ENCODE data around the gene ZNF354B.
A peak's percentile ranks its signal among the peaks of the same experiment; 100 is the strongest.
"Not testable (repeated sequence)": the region's sequence is repeated elsewhere in the genome, so short reads cannot be mapped to it uniquely, and the experiment has no call there.

ZNF354B gene

GRCh38 chr5:178854284-178854683 lies 5.5 kb upstream of the ZNF354B start:
- no peak overlapping the region for H3K4me3 Mint-ChIP-seq
- no peak overlapping the region for H3K27ac Mint-ChIP-seq
- DNase-seq: no peak
- H3K4me1 Mint-ChIP-seq (ENCODE audit: low read depth): peaks cover 5% of the 10 kb centered on the region
- H3K36me3 Mint-ChIP-seq (ENCODE audit: low read depth): no peaks in the 10 kb centered on the region
- H3K27me3 Mint-ChIP-seq: peaks cover 29% of the 10 kb centered on the region
- no peaks in the 10 kb centered on the region for H3K9me3 Mint-ChIP-seq

- H3K9me3 Mint-ChIP-seq, H3K27me3 Mint-ChIP-seq, H3K27ac Mint-ChIP-seq, H3K4me3 Mint-ChIP-seq, DNase-seq: not testable (repeated sequence)
- H3K36me3 Mint-ChIP-seq (ENCODE audit: low read depth): peaks cover 47% of the 10 kb centered on the region
- peaks cover 30% of the 10 kb centered on the region for H3K4me1 Mint-ChIP-seq (ENCODE audit: low read depth)
Measured at GRCh38 chr5:178860615-178861014, 862 bp downstream of the ZNF354B start.

GRCh38 chr5:178861627-178862026 lies 1.9 kb downstream of the ZNF354B start:
- Mint-ChIP-seq H3K9me3 (peaks cover 2% of the 10 kb centered on the region), H3K27me3 (no peaks in the 10 kb centered on the region), H3K36me3 (ENCODE audit: low read depth) (peaks cover 57% of the 10 kb centered on the region), H3K4me1 (ENCODE audit: low read depth) (peaks cover 30% of the 10 kb centered on the region), H3K27ac (peak overlapping the region; percentile 63), H3K4me3 (peak overlapping the region; percentile 72)
- no peak for DNase-seq

DNA sequence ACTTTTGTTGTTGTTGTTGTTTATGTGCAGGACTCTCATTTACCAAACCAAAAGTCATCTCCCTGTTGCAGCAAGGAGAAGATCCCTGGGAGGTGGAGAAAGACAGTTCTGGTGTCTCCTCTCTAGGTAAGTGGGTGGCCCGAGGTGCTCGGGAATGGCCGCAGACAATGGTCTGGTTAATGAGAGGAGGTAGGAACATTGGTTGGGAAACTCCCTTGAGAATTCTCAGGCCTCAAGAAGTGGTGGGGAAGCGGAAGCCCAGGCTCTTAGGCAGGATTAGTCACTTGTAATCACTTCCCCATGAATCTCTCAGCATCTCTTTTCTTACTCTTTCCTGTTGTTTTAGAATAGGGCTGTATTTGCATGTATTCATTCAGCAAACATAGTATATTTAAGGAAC lies 7.2 kb downstream of the ZNF354B start:
- peaks cover 20% of the 10 kb centered on the region for H3K4me1 Mint-ChIP-seq (ENCODE audit: low read depth)
- no peak overlapping the region for H3K4me3 Mint-ChIP-seq
- H3K9me3 Mint-ChIP-seq: peaks cover 36% of the 10 kb centered on the region
- no peak overlapping the region for H3K27ac Mint-ChIP-seq
- H3K36me3 Mint-ChIP-seq (ENCODE audit: low read depth): peaks cover 98% of the 10 kb centered on the region
- H3K27me3 Mint-ChIP-seq: no peaks in the 10 kb centered on the region
- DNase-seq: no peak

DNA sequence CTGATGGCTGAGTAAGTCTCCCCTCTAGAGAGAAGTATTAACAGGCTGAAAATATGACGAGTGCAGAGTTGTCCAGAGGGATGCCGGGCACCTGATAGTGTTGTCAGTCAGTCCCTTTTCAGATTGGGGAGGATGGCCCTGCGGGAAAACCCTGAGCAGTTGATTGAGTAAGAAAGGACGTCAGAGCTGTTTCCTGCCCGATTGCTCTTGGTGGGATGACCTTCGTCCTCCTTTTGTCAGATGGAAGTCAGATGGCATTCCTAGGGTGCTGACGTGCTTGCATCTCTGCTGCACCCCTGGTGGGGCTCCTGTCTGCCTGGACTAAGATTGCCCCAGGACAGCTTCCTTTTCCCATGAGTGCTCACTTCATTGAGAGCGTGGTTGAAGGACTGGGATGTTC lies 9.8 kb downstream of the ZNF354B start:
- no peak overlapping the region for H3K4me3 Mint-ChIP-seq
- H3K36me3 Mint-ChIP-seq (ENCODE audit: low read depth): peaks cover 100% of the 10 kb centered on the region
- H3K27me3 Mint-ChIP-seq: no peaks in the 10 kb centered on the region
- no peak for DNase-seq
- peaks cover 18% of the 10 kb centered on the region for H3K4me1 Mint-ChIP-seq (ENCODE audit: low read depth)
- no peak overlapping the region for H3K27ac Mint-ChIP-seq
- peaks cover 57% of the 10 kb centered on the region for H3K9me3 Mint-ChIP-seq

GRCh38 chr5:178870411-178870810 lies 10.7 kb downstream of the ZNF354B start:
- peaks cover 19% of the 10 kb centered on the region for H3K4me1 Mint-ChIP-seq (ENCODE audit: low read depth)
- no peak overlapping the region for H3K4me3 Mint-ChIP-seq
- no peaks in the 10 kb centered on the region for H3K27me3 Mint-ChIP-seq
- H3K36me3 Mint-ChIP-seq (ENCODE audit: low read depth): peaks cover 100% of the 10 kb centered on the region
- DNase-seq: no peak
- no peak overlapping the region for H3K27ac Mint-ChIP-seq
- H3K9me3 Mint-ChIP-seq: peaks cover 66% of the 10 kb centered on the region

GRCh38 chr5:178872302-178872701 lies 12.5 kb downstream of the ZNF354B start:
- H3K9me3 Mint-ChIP-seq: peaks cover 76% of the 10 kb centered on the region
- no peak overlapping the region for H3K27ac Mint-ChIP-seq
- DNase-seq: no peak
- no peaks in the 10 kb centered on the region for H3K27me3 Mint-ChIP-seq
- H3K4me3 Mint-ChIP-seq: no peak overlapping the region
- H3K4me1 Mint-ChIP-seq (ENCODE audit: low read depth): peaks cover 19% of the 10 kb centered on the region
- H3K36me3 Mint-ChIP-seq (ENCODE audit: low read depth): peaks cover 100% of the 10 kb centered on the region

GRCh38 chr5:178883115-178883694 lies 23.5 kb downstream of the ZNF354B start:
- not testable (repeated sequence) for H3K4me3 Mint-ChIP-seq; H3K27ac Mint-ChIP-seq; H3K27me3 Mint-ChIP-seq; H3K4me1 Mint-ChIP-seq (ENCODE audit: low read depth); DNase-seq
- peaks cover 98% of the 10 kb centered on the region for H3K36me3 Mint-ChIP-seq (ENCODE audit: low read depth)
- peaks cover 57% of the 10 kb centered on the region for H3K9me3 Mint-ChIP-seq

- Mint-ChIP-seq H3K27me3 (no peaks in the 10 kb centered on the region), H3K36me3 (ENCODE audit: low read depth) (peaks cover 98% of the 10 kb centered on the region), H3K4me1 (ENCODE audit: low read depth) (no peaks in the 10 kb centered on the region), H3K4me3 (no peak overlapping the region), H3K9me3 (peaks cover 59% of the 10 kb centered on the region), H3K27ac (no peak overlapping the region)
- no peak for DNase-seq
Measured at GRCh38 chr5:178883815-178884430, 24.2 kb downstream of the ZNF354B start.

DNA sequence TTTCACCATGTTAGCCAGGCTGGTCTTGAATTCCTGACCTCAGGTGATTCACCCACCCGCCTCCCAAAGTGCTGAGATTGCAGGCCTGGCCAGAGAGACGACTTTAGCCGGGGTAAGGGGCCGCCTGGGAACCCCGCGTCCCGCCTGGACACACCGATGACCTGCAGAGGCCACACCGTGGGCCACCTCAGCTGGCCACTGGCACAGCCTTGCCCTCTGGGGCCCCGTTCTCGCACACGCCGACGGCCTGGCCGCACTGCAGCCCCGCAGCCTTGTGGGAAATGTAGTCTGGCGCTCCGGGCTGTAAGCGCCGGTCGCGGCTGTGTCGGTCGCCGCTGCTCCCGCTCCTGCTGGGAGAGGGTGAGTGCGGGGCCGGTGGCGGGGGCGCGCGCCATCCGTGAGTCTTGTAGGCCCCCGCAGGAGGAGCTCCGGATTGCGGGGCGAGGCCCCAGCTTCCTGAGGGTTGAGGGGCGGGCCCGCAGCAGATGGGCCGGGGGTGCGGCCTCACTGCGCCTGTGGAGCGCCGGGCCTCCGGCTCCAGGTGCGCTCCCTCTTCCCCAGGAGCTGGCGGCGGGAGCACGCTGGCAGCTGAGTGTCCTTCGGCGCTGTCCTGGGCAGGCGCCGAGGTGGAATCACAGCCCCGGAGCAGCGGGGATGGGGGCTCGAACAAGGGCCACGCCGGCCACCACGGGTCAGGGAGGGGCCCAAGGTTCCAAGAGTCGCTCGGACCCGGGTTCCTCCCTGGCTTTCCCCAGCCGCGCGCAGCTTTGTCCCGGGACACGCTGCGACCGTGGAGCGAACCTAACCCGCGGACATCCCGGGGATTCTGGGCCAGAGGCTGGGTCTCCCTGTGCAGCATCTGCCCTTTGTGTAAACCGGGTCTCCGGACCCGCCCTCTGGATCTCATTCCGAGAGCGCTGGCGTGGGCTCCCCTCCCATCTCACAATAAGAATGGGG lies 36.1 kb downstream of the ZNF354B start, which contains the start of gene ZFP2:
Gene ZFP2, plus strand, starts transcription at position 299 of the 957 bp plus-strand sequence. CDS start 35,401 bp downstream, outside the sequence.
- Mint-ChIP-seq H3K4me1 (ENCODE audit: low read depth) (peaks cover 4% of the 10 kb centered on the region), H3K9me3 (peaks cover 38% of the 10 kb centered on the region), H3K36me3 (ENCODE audit: low read depth) (peaks cover 42% of the 10 kb centered on the region), H3K4me3 (peak within 1 kb of the TSS; percentile 65), H3K27me3 (peaks cover 5% of the 10 kb centered on the region), H3K27ac (no peak within 1 kb of the TSS)
- peak; percentile 61 for DNase-seq

GRCh38 chr5:178899289-178899688 lies 39.5 kb downstream of the ZNF354B start:
- Mint-ChIP-seq H3K4me1 (ENCODE audit: low read depth) (peaks cover 4% of the 10 kb centered on the region), H3K4me3 (no peak overlapping the region), H3K27ac (no peak overlapping the region), H3K9me3 (peaks cover 53% of the 10 kb centered on the region), H3K27me3 (peaks cover 5% of the 10 kb centered on the region), H3K36me3 (ENCODE audit: low read depth) (peaks cover 44% of the 10 kb centered on the region)
- no peak for DNase-seq

GRCh38 chr5:178902849-178903248 lies 43.1 kb downstream of the ZNF354B start:
- Mint-ChIP-seq H3K36me3 (ENCODE audit: low read depth) (peaks cover 54% of the 10 kb centered on the region), H3K9me3 (peaks cover 44% of the 10 kb centered on the region), H3K4me3 (no peak overlapping the region), H3K27me3 (no peaks in the 10 kb centered on the region), H3K27ac (no peak overlapping the region), H3K4me1 (ENCODE audit: low read depth) (no peaks in the 10 kb centered on the region)
- DNase-seq: no peak

DNA sequence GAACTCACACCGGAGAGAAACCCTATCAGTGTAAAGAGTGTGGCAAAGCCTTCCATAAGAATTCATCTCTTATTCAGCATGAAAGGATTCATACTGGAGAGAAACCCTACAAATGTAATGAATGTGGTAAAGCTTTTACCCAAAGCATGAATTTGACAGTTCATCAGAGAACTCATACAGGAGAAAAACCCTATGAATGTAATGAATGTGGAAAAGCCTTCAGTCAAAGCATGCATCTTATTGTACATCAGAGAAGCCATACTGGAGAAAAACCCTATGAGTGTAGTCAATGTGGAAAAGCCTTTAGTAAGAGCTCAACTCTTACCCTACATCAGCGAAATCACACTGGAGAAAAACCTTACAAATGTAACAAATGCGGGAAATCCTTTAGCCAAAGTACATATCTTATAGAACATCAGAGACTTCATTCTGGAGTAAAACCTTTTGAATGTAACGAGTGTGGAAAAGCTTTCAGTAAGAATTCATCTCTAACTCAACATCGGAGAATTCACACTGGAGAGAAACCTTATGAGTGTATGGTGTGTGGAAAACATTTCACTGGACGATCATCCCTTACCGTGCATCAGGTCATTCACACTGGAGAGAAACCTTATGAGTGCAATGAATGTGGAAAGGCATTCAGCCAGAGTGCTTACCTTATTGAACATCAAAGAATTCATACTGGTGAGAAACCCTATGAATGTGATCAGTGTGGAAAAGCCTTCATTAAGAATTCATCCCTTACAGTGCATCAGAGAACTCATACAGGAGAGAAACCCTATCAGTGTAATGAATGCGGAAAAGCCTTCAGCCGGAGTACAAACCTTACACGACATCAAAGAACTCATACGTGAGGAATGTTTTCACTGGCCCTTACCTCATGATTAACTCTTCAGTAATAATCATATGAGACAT lies 72.3 kb downstream of the ZNF354B start:
- no peak for DNase-seq
- Mint-ChIP-seq H3K4me1 (ENCODE audit: low read depth) (no peaks in the 10 kb centered on the region), H3K9me3 (peaks cover 76% of the 10 kb centered on the region), H3K27me3 (no peaks in the 10 kb centered on the region), H3K27ac (no peak overlapping the region), H3K4me3 (no peak overlapping the region), H3K36me3 (ENCODE audit: low read depth) (peaks cover 84% of the 10 kb centered on the region)
